Measurements from ENCODE around the gene MACC1.
"Not testable (repeated sequence)": the region's sequence is repeated elsewhere in the genome, so short reads cannot be mapped to it uniquely, and the experiment has no call there.

The MACC1 gene

DNA sequence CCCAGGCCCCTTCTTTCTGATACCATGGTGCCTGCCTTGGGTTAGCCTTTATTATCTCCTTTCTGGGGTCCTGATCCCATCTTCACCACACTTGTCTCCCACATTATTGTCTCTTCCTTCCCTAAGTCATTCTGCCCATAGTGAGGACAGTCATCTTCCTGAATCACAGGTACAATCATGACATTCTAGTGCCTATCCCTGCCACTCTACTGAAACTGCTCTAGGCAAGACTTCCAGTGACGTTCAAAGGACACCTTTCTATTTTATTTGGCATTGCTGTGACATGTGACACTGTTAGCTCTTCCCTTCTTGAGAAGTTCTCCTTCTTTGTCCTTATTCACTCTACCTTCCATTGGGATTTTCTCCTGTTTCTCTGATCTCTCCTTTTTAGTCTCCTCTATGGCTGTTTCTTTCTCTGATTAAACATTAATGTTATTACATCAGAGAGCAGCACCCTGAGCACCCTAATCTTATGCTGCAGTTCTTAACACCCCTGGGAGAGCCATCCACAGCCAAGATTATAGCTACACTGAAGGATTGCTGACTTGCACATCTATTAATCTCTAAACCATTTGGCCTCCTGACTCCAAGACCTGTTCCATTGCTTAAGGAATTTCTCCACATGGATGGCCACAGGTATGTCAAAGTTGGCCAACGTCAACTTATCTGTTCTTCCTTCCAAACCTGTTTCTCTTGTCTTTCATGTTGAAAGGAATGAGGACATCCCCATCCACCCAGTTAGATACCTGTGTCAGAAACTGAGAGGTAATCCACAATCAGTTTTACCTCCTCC, 10.9 kb downstream of the MACC1 start:
- DNase-seq, result no peak

DNA sequence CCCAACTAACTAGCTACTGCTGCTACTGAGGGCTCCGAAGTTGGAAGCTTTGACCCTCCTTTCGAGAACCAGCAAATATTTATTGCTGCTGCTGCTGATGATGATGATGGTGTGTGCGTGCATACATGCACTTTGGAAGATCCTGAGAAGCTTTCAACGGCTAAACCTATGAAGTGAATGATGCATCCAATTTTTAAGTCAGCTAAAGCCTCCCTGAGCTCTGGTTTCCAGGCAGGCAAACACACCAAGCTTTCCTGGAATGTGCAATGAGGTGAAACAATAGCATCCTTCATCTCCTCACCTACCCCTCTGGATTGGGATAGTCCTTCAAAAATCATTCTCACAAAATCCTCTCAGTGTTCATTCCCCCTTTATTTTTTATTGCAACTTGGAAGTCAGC, 13.9 kb downstream of the MACC1 start:
- no peak for DNase-seq

DNA sequence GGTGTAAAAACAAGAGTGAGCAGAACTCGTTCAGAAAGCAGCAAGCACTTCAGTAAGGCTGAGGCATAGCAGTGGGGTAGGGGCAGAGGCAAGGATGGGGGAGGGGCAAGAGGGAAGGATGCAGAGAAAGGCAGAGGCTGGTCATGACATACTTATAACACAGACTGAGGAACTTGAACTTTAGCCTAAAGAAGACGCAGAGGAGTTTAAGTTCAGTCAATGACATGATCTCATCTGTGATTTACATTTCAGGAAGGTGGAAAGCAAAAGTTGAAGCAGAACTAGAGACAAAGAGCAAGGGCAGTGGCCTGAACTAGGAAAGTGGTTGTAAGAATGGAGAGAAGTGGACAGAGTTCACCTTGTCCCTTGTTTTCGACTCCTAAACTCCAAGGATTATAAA, 15.8 kb downstream of the MACC1 start:
- no peak for DNase-seq

DNA sequence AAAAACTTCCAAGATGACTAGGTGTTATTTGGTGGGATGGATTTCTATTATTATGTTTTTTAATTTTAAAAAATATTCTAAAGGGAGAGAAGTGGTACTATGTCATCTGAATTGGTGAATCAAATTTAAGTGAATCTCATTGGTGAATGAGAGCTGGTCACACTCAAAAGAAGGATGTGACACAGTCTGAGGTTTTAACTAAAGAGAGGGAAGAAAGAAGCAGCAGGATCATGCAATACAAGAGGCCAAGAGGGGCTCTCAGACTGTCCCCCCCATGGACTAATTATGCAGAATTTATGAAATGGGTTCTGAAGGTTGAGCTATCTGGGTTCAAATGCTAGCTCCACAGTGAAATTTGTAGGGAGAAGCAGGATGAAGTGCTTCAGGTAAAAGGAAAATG, 16.2 kb downstream of the MACC1 start:
- DNase-seq, result no peak

DNA sequence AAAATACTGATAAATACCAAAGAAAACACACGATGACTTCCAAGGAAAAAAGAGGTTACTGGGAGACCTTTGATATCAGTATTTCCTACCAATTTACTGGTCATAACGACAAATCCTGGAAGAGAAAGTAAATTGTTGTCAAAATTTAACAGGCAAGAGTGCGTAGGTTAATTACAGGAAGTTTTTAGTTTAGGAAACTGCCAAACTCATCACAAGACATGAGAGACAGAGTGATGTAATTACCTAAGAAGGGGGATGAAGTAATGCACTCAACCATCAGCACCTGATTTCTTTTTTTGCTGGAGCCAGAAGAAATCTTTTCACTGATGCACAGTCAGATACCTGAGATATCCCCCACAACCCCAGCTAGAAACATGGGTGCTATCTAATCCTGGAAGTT, 16.8 kb downstream of the MACC1 start:
- no peak for DNase-seq

DNA sequence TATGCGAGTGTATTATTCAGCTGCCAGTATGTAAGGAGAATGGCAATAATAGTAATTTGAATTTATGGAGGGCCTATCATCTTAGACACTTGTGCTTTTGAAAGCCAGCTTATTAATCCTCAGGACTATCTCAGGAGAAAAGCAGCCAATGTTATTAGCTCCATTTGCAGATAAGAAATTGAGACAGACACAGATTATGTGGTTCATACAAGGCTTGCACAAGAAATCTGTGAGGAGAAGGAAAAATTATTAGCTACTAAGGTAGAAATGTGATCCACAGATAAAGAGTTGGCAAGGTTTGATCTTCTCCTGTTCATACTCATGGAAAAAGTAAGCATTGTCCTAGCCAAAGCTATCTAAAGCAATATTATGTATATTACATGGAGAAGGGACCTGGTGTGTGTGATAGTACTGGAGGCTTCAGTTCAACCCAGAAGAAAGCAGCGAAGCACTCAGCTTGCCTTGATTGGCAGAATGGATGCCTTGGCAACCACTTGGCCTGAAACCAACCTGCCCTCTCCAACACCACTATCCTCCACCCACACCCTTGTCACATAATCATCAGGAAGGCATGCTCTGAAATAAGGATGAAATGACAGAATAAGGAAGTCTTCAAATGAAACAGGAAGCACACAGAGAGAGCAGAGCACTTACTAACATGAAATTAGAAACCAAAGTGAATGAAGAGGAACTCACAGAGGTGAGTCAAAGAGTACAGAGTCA, 18.0 kb downstream of the MACC1 start:
- peak; percentile 95 for DNase-seq

DNA sequence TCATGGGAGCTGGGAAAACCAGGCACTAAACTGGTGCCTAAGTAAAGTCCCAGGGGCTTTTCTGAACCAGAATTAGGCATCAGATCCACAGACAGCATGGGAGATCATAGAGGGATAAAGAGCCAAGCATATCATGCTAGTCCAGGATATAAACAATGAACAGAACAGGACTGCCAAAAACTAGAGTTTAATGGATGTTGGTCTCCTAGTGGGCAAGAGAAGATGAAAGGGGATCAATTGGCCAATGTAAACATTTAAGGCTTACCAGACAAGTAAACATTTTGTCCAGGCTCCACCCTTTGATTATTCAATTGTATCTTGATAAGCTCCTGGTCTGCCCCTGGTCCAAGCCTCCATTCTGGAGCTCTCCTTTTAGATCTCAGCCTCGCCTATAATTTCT, 18.9 kb downstream of the MACC1 start:
- DNase-seq, result no peak

DNA sequence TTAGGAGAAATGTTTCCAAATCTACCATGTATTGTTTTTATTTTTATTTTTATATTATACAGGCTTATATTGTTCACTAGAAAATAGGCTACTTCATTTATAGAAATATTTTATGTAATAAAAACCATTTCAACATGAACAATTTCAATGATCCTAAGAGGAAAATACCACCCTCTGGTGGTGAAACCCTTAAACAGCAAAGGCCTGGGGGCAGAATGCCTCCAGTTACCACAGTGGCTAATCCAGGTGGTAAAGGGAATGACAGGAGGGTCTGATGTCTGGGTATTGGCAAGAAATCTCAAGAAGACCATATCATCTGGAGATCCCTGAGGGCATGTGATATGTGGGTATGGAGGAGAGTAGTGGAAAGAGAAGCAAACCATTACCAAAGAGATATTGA, 19.3 kb downstream of the MACC1 start:
- DNase-seq, result no peak

DNA sequence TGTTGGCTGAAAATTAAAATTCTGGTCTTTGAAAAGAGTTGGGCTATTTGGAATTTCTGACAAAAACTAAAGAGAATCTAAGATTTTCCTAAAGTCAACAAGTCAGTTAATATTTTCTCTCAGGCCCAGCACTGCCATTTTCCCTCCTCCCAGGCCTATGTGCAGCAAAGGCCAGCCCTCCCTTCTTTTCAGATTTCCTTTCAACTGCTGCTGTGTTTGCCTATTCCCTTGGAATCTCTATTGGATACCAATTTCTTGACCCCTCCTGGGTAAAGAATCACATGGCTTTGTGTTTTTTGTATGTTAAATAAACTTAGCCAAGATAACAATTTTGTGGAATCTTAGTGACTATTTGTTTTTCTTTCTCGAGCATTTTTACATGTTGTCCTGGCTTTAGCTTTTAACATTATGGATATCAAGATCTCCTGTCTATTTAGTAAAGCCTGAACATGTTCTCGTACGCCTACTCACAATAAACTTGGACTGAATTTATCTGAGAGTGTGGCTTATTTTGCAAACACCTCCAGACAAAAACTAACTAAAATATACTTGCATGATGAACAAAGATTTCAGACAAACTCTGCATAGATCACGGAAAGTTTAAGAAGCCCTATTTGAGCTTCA, 19.9 kb downstream of the MACC1 start:
- no peak for DNase-seq

DNA sequence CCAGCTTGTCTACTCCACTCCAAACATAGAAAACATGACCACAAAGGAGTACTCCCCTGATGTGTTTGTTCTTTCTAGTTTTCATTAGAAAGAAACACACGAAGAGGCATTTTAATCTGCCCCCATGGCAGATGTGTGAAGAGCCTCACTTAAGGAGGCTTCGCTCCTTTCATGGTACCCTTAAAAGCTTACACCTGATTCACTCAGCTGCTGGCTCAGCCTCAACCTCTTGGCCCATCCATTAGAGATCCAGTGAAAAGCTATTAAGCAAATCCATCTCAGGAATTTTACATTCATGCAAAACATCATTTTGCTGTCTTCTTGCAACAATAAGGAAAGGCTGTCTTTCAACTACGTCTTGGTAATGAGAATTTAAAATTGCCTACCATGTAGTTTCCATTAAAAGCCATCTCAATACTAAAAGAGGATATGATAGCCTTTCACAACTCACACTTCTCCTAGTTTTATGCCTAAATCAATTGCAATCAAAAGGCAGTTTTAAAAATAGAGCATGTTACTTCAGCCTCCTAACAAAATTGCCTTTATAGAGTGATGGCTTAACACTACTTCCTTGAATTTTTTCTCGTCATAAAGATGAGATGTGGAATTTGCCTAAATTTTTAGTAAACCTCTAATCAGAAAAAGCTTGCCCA, 22.7 kb downstream of the MACC1 start:
- DNase-seq, result no peak

DNA sequence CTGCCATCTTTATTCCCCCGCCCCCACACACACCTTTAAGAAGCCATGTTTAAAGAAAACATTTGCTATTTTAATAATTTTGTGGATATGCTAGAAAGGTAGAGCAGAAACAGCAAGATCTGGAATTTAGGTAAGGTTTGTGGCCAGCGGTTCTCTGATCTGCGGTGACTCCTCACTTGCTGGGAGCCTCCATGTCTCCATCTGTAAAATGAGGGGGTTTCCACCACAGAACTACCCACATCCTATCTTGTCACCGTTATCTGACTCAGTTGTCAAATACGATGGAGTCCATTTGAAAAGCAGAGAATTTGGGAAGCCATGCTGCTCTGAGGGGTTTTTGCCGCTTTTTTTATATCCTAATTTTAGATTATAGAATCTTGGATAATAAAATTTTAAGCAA, 23.3 kb downstream of the MACC1 start:
- DNase-seq, result no peak

DNA sequence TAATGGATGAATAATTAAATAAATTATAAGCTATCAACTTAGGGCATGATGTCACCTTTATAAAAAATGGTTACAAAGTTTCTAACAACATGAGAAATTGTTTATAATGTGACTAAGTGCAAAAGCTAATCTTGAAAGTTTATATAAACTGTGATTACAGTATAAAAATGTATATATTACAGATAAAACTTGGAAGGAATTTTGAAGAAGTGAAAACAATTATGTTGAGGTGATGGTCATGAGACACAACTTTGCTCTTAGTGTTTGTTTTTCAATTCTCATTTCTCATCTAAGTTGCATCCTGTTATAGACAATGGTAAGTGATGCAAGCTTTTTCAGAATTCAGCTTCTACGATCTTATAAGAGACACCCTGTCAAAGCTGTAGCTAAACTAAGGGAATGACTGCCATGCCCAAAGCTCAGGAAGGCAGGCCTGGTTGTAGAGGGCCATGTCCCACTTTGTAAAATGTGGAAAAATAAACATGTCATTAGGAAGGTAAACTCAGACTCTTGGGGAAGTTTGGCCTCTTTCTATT, 23.9 kb downstream of the MACC1 start:
- no peak for DNase-seq

DNA sequence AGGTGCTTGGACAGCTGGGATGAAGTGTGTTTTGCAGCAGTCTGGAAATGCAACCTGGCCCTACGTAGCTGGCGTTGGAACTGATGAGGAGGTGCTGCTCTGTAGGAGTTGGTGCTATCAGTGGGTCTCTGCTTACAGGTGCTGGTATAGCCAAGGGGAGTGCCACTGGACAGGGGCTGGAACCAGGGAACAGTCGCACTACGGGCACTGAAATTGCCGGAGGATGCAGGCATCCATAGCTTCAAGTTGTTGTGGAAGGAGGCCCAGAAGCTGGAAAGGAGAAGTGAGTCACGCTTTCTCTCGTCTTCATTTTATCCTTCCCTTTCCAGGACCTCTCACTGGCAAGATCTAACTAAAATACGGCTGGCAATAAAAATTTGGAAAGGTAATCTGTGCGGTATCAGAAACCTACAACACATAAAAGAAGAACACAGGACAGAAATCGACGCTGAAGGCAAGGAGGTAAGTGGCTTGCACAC, 25.8 kb downstream of the MACC1 start:
- no peak for DNase-seq

DNA sequence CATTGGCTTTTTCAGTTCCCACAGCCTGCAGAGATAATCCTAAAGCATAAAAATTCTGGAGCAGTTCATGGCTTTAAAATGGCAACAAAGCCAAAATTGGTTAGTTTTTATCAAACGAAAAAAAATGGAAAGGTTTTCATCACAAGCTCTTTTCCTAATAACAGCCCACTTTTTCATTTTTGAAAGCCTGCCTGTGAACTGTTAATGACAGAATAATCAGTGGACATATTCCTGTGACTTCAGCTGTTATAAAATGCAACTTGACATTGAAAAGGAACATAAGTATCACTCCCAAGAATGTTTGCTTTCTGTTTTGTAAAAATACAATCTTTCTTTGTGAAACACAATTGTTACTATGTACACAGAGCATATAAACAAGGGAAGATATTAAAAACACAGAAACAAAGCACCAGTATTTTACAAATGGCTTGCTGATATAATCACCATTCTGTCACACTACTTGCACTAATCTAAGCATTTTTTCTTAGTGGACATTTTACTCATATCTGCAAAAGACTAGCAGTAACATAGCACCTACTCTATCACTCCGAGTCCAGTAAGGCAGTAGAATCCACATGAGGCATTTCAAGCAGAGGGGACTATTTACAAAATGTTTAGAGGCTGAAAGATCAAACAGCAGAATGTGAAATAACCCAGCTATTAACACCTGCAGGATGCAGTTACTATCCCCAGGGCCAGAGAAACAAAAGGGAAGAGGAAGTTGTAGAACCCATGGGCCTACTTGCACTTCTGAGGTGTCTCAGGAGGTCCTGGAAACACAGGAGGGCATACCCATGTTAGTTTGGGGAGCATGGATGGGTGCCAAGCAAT, 26.4 kb downstream of the MACC1 start:
- no peak for DNase-seq

DNA sequence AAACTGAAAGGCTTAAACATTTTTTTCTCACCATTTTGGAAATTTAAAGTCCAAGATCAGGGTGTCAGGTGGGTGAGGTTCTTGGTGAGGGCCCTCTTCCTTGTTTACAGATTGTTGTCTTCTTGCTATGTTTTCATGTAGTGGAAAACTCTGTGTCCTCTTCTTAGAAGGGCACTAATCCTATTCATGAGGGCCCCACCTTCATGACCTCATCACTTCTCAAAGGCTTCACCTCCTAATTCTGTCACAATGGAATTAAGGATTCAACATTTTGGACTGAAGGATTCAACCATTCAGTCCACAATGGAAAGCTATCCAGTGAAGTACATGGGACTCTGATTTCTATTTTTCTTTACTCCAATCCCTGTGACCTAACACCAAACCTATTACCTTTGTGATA, 27.3 kb downstream of the MACC1 start:
- no peak for DNase-seq

DNA sequence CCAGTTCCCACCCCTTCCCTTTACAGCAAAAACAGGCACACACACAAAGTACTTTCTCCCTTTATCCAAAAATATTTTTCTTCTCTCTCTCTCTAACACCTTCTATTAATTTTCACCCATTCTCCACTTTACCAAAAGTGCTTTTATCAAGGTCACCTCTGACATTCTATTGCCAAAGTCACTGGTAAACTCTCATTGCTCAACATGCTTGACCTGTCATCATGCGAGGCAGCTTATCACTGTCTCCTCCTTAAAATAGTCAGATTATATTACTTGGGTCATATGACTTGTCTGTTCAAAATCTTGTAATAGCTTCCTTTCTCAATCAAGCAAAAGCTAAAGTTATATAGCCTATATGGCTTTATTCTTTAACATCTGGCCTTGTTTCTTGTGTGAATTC, 28.6 kb downstream of the MACC1 start:
- DNase-seq, result no peak

DNA sequence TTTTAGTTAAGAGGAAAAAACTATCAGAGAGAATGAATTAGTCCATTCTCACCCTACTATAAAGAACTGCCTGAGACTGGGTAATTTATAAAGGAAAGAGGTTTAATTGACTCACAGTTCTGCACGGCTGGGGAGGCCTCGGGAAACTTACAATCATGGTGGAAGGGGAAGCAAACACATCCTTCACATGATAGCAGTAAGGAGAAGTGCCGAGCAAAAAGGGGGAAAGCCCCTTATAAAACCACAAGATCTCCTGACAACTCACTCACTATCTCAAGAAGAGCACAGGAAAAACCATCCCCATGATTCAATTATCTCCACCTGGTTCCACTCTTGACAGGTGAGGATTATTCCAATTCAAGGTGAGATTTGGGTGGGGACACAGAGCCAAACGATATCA, 29.3 kb downstream of the MACC1 start:
- not testable (repeated sequence) for DNase-seq

DNA sequence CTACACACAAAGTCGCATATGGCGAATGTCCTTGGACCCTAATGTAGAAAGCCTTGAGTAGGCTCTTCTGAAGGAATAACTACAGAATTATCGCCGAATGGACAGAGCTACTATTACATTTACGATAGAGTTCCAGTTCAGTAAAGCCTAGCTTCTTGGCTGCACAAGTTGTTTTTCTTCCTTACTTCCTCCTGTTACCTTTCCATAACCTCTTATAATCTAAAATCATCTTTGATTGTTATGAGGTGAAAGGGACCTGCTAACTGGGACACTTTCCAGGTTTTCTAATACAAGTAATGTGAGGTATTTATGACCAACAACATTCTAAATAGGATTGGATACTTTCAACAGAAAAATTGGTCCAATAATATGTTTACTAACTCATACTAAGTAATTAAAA, 31.2 kb downstream of the MACC1 start:
- no peak for DNase-seq

DNA sequence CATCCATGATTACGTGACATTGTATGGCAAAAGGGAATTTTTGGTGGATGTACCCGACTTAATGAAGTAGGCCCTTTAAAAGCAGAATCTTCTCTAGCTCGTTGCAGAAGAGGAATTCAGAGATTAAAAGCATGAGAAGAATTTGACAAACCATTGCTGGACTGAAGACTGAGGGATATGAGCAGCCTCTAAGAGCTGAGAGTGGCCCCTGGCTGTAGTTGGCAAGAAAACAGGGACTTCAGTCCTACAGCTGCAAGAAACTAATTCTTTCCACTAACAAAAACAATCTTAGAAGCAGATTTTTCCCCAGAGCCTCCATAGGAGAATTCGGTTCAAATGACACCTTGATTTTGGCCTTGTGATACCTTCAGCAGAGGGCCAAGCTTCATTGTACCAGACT, 34.1 kb downstream of the MACC1 start:
- DNase-seq, result no peak

DNA sequence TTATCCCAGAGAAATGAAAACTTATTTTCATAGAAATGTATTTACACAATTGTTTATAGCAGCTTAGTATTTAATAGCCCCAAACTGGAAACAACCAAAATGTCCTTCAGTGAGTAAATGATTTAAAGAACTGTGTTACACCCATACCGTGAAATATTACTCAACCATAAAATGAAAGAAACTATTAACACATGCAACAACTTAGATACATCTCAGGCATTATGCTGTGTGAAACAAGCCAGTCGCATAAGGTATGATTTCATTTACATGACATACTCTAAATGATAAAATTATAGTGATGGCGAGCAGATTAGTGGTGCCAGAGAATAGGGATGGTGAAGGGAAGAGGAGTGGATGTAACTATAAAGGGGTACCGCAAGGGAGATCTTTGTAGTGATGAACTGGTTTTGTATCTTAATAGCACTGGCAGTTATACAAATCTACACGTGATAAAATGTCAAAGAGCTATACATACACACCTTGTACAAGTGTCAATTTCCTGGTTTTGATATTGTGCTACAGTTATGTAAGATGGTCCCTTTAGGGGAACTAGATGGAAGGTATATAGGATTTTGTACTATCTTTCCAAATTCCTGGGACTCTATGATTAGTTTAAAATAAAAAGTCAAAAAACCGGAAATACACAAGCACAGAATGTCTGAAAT, 40.5 kb downstream of the MACC1 start:
- no peak for DNase-seq

DNA sequence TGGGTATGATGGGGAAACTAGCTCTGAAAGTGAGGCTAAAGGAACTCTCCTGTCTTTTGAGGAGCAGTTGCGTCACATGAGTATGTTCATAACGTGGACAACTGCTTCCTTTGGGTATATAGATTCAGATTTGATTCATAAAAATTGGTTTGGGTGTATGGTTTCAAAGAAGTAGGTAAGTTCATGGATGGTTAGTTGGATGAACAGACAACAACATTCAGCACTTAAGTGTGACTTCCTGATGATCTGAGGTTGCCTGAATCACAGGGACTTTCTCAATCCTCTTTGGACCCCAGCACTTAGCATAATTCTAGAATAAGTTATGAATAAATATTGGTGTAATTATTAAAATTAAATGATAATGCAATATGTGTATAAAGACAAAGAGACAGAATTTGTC, 43.4 kb downstream of the MACC1 start:
- no peak for DNase-seq
